Gastrocnemius medialis (tissue), 4 donors: ENCODE results near the gene TMEM187. TPM values are rescaled to one million over a fixed set of nuclear protein-coding genes. Genes with fewer than 3 reads are reported as not detected.

Source experiments
- ATAC-seq, 2 donors: fragments of 150-250 bp; one replicate each; pipeline ENCODE4 v1.9.1; 2016
- DNase-seq, 2 donors: peaks; one replicate each; pipeline ENCODE4 v3.0.0-alpha.2; 2019
- H3K27ac ChIP-seq, 4 donors: fragments of 200-600 bp; sonication (generic); 1 replicate in 1 of 4; 2 replicates in 3 of 4; pipeline ENCODE4 v1.5.1; 2016 to 2018; ENCODE audit warnings: mild to moderate bottlenecking in 2 of 4, moderate library complexity in 1 of 4
- H3K27me3 ChIP-seq, 3 donors: fragments of 200-600 bp; sonication (generic) in 2 of 3; 1 replicate in 1 of 3; 2 replicates in 2 of 3; pipeline versions ENCODE4 v1.5.1 to v1.6.0; 2016 to 2019; ENCODE audit warnings: mild to moderate bottlenecking in 1 of 3, moderate library complexity in 1 of 3
- H3K36me3 ChIP-seq, 2 donors: fragments of 200-600 bp; sonication (generic) in 1 of 2; one replicate each; pipeline ENCODE4 v1.5.1; 2017 to 2018
- H3K4me1 ChIP-seq, 2 donors: fragments of 200-600 bp; sonication (generic) in 1 of 2; one replicate each; pipeline ENCODE4 v1.5.1; 2016 to 2017; ENCODE audit warnings: mild to moderate bottlenecking in 2 of 2
- H3K4me3 ChIP-seq, 4 donors: fragments of 200-600 bp; sonication (generic) in 3 of 4; 1 replicate in 1 of 4; 2 replicates in 3 of 4; pipeline ENCODE4 v1.5.1; 2016 to 2019; ENCODE audit warnings: mild to moderate bottlenecking in 2 of 4
- H3K9me3 ChIP-seq, 3 donors: fragments of 200-600 bp; sonication (generic) in 2 of 3; 1 replicate in 1 of 3; 2 replicates in 2 of 3; pipeline ENCODE4 v1.5.1; 2016 to 2019
- CTCF ChIP-seq, 5 experiments: fragments of 450-650 bp in 3 of 5; fragments of 200-600 bp in 2 of 5; sonication (generic) in 2 of 5; IDR thresholded peaks in 4 of 5; conservative IDR thresholded peaks in 1 of 5; 1 replicate in 4 of 5; 2 replicates in 1 of 5; pipeline ENCODE4 v1.5.1; 2016 to 2019; ENCODE audit warnings: antibody characterized with exemption in 5 of 5, mild to moderate bottlenecking in 3 of 5, moderate library complexity in 3 of 5
- POLR2A ChIP-seq, 2 donors: fragments of 450-650 bp; IDR thresholded peaks; one replicate each; pipeline ENCODE4 v1.6.1; 2017; ENCODE audit warnings: antibody characterized with exemption in 2 of 2, mild to moderate bottlenecking in 2 of 2, moderate library complexity in 2 of 2
- in situ Hi-C, 4 donors: fragments of 200-750 bp; cut with MboI; loops; one replicate each; pipeline versions ENCODE4 v1.15.0 to v1.8.0; 2017; ENCODE audit warnings: low sequenced_read_pairs in 4 of 4
- intact Hi-C: fragments of 100-400 bp; cut with DNase I; formaldehyde crosslinking; loops from one replicate; pipeline ENCODE4 v1.15.1; 2023; ENCODE audit warnings: low total_unique reads
- total RNA-seq, 4 donors: library from RNA; depleted of rRNA; stranded (reverse); fragments of >200 nt; gene quantifications; one replicate each; pipeline versions ENCODE4 v1.1.0 to v1.2.3, GENCODE V29; 2016

The TMEM187 gene
- total RNA-seq, 4 donors from 2014 or later, result 1.3 to 8.6 (median 3.8) TPM

- Histone ChIP-seq H3K27ac (peak overlapping the region; percentile 30 to 55 (median 33)), H3K9me3 (no peaks in the 10 kb centered on the region), H3K27me3 (no peaks in the 10 kb centered on the region), H3K36me3 (peaks cover 0 to 8% of the 10 kb centered on the region in 2 donors), H3K4me3 (no peak overlapping the region), H3K4me1 (peaks cover 0 to 9% of the 10 kb centered on the region in 2 donors)
- in situ Hi-C loops (no loop called here), intact Hi-C loops (no loop called here)
- no peak for DNase-seq
- TF ChIP-seq POLR2A (IDR thresholded peaks at IDR 0.05) (no peak), CTCF (IDR thresholded peaks at IDR 0.05 in 4 of 5, conservative IDR thresholded peaks at IDR 0.05 in 1 of 5) (no peak)
- ATAC-seq, result no peak
These were observed 53.8 kb downstream of the TMEM187 start for GRCh38 chrX:154026136-154027021.

- no peaks in the 10 kb centered on the region for H3K9me3 ChIP-seq
- peak overlapping the region in 1 of 4 donors; percentile 55 for H3K27ac ChIP-seq
- DNase-seq (no peak), ATAC-seq (no peak)
- in situ Hi-C loops (no loop called here), intact Hi-C loops (no loop called here)
- no peak overlapping the region for H3K4me3 ChIP-seq
- H3K36me3 ChIP-seq, result peaks cover 0 to 15% of the 10 kb centered on the region in 2 donors
- peaks cover 0 to 9% of the 10 kb centered on the region in 2 donors for H3K4me1 ChIP-seq
- no peak for TF ChIP-seq POLR2A (IDR thresholded peaks at IDR 0.05)
- TF ChIP-seq CTCF (IDR thresholded peaks at IDR 0.05 in 4 of 5, conservative IDR thresholded peaks at IDR 0.05 in 1 of 5), result no peak
- no peaks in the 10 kb centered on the region for H3K27me3 ChIP-seq
These were observed 54.5 kb downstream of the TMEM187 start for GRCh38 chrX:154027022-154027402.

DNA sequence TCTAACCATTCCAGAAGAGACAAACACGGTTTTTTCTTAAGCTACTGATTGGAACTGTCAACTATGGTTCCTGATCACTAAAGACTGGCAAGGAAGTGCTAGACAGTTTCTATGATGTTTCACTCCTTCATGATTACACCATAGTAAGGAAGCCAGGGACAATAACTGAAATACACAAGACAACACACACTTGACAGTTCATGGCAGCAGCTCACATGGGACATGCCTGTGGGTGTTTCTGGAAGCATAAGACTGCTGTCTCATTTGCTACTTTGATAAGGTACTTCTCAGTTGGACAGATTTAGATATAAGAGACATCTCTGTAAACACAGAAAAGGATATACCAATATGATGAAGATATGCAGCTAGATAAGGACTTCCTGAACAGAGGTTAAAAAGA lies 55.4 kb downstream of the TMEM187 start:
- ATAC-seq (no peak), DNase-seq (no peak)
- H3K4me3 ChIP-seq, result no peak overlapping the region
- H3K27ac ChIP-seq, result peak overlapping the region in 1 of 4 donors; percentile 55
- H3K36me3 ChIP-seq, result peaks cover 0 to 17% of the 10 kb centered on the region in 2 donors
- TF ChIP-seq POLR2A (IDR thresholded peaks at IDR 0.05) (no peak), CTCF (IDR thresholded peaks at IDR 0.05 in 4 of 5, conservative IDR thresholded peaks at IDR 0.05 in 1 of 5) (no peak)
- no peaks in the 10 kb centered on the region for H3K9me3 ChIP-seq
- intact Hi-C loops (no loop called here), in situ Hi-C loops (no loop called here)
- H3K4me1 ChIP-seq, result peaks cover 0 to 9% of the 10 kb centered on the region in 2 donors
- no peaks in the 10 kb centered on the region for H3K27me3 ChIP-seq

- Histone ChIP-seq H3K27me3 (no peaks in the 10 kb centered on the region), H3K27ac (peak overlapping the region in 3 of 4 donors; percentile 31 to 50 (median 43)), H3K9me3 (no peaks in the 10 kb centered on the region), H3K36me3 (peaks cover 0 to 17% of the 10 kb centered on the region in 2 donors), H3K4me1 (peaks cover 0 to 9% of the 10 kb centered on the region in 2 donors), H3K4me3 (no peak overlapping the region)
- intact Hi-C loops (no loop called here), in situ Hi-C loops (no loop called here)
- TF ChIP-seq POLR2A (IDR thresholded peaks at IDR 0.05) (no peak), CTCF (IDR thresholded peaks at IDR 0.05 in 4 of 5, conservative IDR thresholded peaks at IDR 0.05 in 1 of 5) (no peak)
- no peak for ATAC-seq
- no peak for DNase-seq
These were observed 56.1 kb downstream of the TMEM187 start for GRCh38 chrX:154028502-154029184.
